Stomach (tissue), 9 donors: ENCODE data around the gene TBRG4. TPM values are rescaled to one million over a fixed set of nuclear protein-coding genes. Genes with fewer than 3 reads are reported as not detected.
A peak's percentile ranks its signal among the peaks of the same experiment; 100 is the strongest.

Experiments
- DNase-seq, 2 donors: peaks; one replicate each; pipeline versions ENCODE4 v3.0.0 to v3.0.0-alpha.2; 2013 to 2019
- H3K27ac ChIP-seq, 5 donors: fragments of 200-600 bp in 4 of 5; sonication (generic) in 4 of 5; one replicate each; pipeline ENCODE4 v1.5.1; 2013 to 2019; ENCODE audit warnings: mild to moderate bottlenecking in 1 of 5, moderate library complexity in 1 of 5
- H3K27me3 ChIP-seq, 3 donors: fragments of 200-600 bp; sonication (generic); one replicate each; pipeline ENCODE4 v1.5.1; 2017 to 2019; ENCODE audit warnings: mixed run types in 1 of 3
- H3K36me3 ChIP-seq, 4 donors: fragments of 200-600 bp; sonication (generic); 1 replicate in 3 of 4; 2 replicates in 1 of 4; pipeline ENCODE4 v1.5.1; 2016 to 2019
- H3K4me1 ChIP-seq, 4 donors: fragments of 200-600 bp; sonication (generic); one replicate each; pipeline ENCODE4 v1.5.1; 2016 to 2019
- H3K4me3 ChIP-seq, 4 donors: fragments of 200-600 bp; sonication (generic) in 3 of 4; one replicate each; pipeline ENCODE4 v1.5.1; 2016 to 2019; ENCODE audit warnings: mild to moderate bottlenecking in 1 of 4
- H3K9me3 ChIP-seq, 4 donors: fragments of 200-600 bp; sonication (generic); one replicate each; pipeline ENCODE4 v1.5.1; 2016 to 2019
- EP300 ChIP-seq: sonication (generic); formaldehyde crosslinking; IDR thresholded peaks from one replicate; pipeline ENCODE4 v1.6.1; 2017; ENCODE audit warnings: antibody characterized with exemption
- POLR2A ChIP-seq, 4 donors: fragments of 450-650 bp; IDR thresholded peaks; one replicate each; pipeline ENCODE4 v1.6.1; 2016; ENCODE audit warnings: antibody characterized with exemption in 4 of 4, control low read depth in 2 of 4, mild to moderate bottlenecking in 1 of 4, moderate library complexity in 1 of 4
- POLR2AphosphoS5 ChIP-seq, 3 donors: sonication (generic); formaldehyde crosslinking; IDR thresholded peaks; one replicate each; pipeline ENCODE4 v1.6.1; 2016; ENCODE audit warnings: antibody characterized with exemption in 3 of 3
- WGBS, 5 donors: extraction: QIAGEN DNeasy Blood & Tissue Kit in 3 of 5; methylation state at CpG; one replicate each; pipeline versions ENCODE4 v1.1.5 to v1.1.7; 2013 to 2018; 5-methylcytosine and 5-hydroxymethylcytosine counted together
- intact Hi-C: fragments of 100-400 bp; cut with DNase I; formaldehyde crosslinking; loops from one replicate; pipeline ENCODE4 v1.15.1; 2023; ENCODE audit warnings: low total_unique reads
- polyA plus RNA-seq, 3 donors: library from polyadenylated mRNA; stranded (reverse); fragments of 200-250 nt; gene quantifications; one replicate each; pipeline ENCODE4 v1.2.3, GENCODE V29; 2013
- total RNA-seq, 5 donors: library from RNA; depleted of rRNA; stranded (reverse); fragments of >200 nt; gene quantifications; one replicate each; pipeline versions ENCODE4 v1.1.0 to v1.2.3, GENCODE V29; 2014 to 2016
- TF ChIP-seq, protein P1 (sequence below), 7 experiments: fragments of 450-650 bp in 4 of 7; fragments of 200-600 bp in 3 of 7; sonication (generic) in 3 of 7; IDR thresholded peaks; one replicate each; pipeline ENCODE4 v1.5.1; 2016 to 2019; ENCODE audit warnings: antibody characterized with exemption in 7 of 7, control low read depth in 2 of 7, mild to moderate bottlenecking in 1 of 7
- donor health status: healthy with polysubstance abuse.
- donor health status: Bipolar disorder and iron deficiency.
- donor health status: healthy.

The TBRG4 gene
- total and polyA plus RNA-seq, 8 donors: 31.2 to 219 (median 47.9) TPM

DNA sequence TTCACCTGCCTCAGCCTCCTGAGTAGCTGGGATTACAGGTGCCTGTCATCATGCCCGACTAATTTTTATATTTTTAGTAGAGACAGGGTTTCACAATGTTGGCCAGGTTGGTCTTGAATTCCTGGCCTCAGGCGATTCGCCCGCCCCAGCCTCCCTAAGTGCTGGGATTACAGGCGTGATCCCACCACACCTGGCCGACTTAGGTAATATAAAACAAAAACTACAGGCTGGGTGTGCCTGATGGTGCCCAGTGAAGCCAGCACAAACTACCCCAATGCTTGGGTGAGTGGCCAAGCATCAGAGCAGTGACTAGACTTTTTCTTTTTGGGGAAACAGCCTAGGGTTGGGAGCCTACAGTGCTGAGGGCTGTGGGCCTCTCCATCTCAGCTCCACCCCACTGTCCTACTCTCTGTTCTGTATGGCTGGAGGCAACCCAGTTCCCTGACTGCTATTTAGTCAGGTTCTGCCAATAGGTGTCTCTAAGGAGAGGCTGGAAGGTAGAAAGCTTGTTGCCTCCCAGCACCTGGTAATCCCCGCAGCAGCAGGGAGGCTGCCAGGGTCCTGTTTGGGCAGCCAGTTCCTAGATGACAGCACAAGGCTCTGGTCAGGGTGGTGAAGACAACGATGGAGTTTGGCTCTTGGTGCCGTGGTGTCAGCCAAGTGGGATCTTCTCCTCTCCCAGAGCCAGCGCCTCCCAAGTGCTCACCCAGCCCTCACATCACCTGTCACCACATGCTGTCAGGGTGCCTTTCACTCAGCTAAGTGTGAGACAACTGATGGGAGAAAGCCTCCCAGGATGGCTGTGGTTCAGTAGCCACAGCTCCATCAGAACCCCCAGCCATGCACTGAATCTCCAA is 12.3 kb downstream of the TBRG4 start:
- Histone ChIP-seq H3K4me1 (no peaks in the 10 kb centered on the region), H3K27ac (no peak overlapping the region), H3K27me3 (no peaks in the 10 kb centered on the region), H3K36me3 (peaks cover 54 to 63% (median 61%) of the 10 kb centered on the region in 4 donors), H3K9me3 (peaks cover 0 to 6% (median 0%) of the 10 kb centered on the region in 4 donors), H3K4me3 (no peak overlapping the region)
- WGBS, 5 donors: 82 to 88% (median 85%) methylated on average over 10 of the region's 10 CpGs
- no peak for TF ChIP-seq EP300
- no peak for TF ChIP-seq POLR2A (IDR thresholded peaks at IDR 0.05)
- no peak for TF ChIP-seq POLR2AphosphoS5 (IDR thresholded peaks at IDR 0.05)
- TF ChIP-seq, protein P1, sequence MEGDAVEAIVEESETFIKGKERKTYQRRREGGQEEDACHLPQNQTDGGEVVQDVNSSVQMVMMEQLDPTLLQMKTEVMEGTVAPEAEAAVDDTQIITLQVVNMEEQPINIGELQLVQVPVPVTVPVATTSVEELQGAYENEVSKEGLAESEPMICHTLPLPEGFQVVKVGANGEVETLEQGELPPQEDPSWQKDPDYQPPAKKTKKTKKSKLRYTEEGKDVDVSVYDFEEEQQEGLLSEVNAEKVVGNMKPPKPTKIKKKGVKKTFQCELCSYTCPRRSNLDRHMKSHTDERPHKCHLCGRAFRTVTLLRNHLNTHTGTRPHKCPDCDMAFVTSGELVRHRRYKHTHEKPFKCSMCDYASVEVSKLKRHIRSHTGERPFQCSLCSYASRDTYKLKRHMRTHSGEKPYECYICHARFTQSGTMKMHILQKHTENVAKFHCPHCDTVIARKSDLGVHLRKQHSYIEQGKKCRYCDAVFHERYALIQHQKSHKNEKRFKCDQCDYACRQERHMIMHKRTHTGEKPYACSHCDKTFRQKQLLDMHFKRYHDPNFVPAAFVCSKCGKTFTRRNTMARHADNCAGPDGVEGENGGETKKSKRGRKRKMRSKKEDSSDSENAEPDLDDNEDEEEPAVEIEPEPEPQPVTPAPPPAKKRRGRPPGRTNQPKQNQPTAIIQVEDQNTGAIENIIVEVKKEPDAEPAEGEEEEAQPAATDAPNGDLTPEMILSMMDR (IDR thresholded peaks at IDR 0.05): no peak
- intact Hi-C loops: no loop called here
- no peak for DNase-seq

DNA sequence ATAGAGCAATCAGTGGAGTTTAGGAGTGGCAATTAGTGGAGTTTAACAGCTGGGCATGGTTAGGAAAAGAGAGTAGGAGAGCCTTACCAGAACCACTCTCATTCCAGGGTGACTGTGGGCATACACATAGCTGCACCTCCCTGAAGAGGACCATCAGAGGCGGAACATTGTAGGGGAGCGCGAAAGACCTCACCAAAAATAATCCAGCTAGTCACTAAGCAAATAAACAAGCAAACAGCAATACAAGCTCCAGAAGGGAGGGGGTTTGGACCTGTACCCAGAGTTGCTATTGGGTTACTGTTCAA is 18.6 kb downstream of the TBRG4 start:
- H3K9me3 ChIP-seq: peaks cover 0 to 9% (median 0%) of the 10 kb centered on the region in 4 donors
- peaks cover 5 to 18% (median 15%) of the 10 kb centered on the region in 4 donors for H3K4me1 ChIP-seq
- intact Hi-C loops: no loop called here
- DNase-seq: no peak
- H3K27ac ChIP-seq: no peak overlapping the region
- H3K4me3 ChIP-seq: no peak overlapping the region
- H3K27me3 ChIP-seq: peaks cover 0 to 24% (median 12%) of the 10 kb centered on the region in 3 donors
- WGBS, 5 donors: 66 to 82% (median 73%) methylated on average over 3 of the region's 3 CpGs
- TF ChIP-seq, protein P1 (IDR thresholded peaks at IDR 0.05): no peak
- TF ChIP-seq EP300: no peak
- no peak for TF ChIP-seq POLR2AphosphoS5 (IDR thresholded peaks at IDR 0.05)
- TF ChIP-seq POLR2A (IDR thresholded peaks at IDR 0.05): no peak
- no peaks in the 10 kb centered on the region for H3K36me3 ChIP-seq

DNA sequence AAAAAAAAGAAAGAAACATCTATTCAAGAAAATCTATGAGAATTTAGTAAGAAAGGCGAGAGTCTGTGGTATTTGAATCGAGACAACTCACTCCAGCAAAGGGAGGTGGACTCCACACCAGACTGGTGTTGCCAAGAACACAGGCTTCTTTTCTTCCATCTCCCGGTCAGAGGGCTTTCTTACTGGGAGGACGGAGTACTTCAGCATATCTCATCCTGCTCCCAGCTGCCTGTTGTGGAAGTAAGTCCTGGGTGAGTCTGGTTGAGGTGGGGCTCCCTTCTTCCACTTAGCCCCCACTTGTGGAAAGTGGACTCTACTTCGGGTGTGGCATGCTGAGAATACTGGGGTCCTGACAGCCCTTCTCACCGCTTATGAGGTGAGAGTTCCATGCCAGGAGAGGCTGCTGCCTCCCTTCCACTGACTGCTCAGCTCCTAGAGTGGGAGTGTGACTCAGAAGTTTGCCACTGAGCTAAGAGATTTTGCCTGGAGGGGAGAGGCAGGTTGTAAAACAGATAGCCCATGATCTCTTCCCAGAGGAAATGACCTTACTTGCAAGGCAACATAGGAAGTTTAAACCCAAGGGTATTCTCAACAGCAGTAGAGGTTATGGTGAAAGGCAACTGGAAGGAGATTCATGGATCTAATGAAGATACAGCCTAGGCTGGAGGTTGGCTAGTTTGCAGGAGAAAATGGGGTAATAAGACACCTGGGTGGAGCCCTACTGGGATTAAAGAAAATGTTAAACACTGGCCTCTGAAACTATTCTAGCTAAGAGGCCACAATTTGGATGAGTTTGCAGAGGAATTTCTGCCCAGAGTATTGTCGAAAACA is 19.2 kb downstream of the TBRG4 start:
- DNase-seq: no peak
- 53 to 69% (median 60%) methylated on average over 7 of the region's 7 CpGs for WGBS, 5 donors
- peaks cover 5 to 19% (median 16%) of the 10 kb centered on the region in 4 donors for H3K4me1 ChIP-seq
- intact Hi-C loops: no loop called here
- peaks cover 0 to 25% (median 12%) of the 10 kb centered on the region in 3 donors for H3K27me3 ChIP-seq
- peaks cover 0 to 9% (median 0%) of the 10 kb centered on the region in 4 donors for H3K9me3 ChIP-seq
- H3K36me3 ChIP-seq: no peaks in the 10 kb centered on the region
- no peak overlapping the region for H3K4me3 ChIP-seq
- TF ChIP-seq POLR2AphosphoS5 (IDR thresholded peaks at IDR 0.05): no peak
- TF ChIP-seq, protein P1 (IDR thresholded peaks at IDR 0.05): no peak
- no peak for TF ChIP-seq EP300
- H3K27ac ChIP-seq: no peak overlapping the region

DNA sequence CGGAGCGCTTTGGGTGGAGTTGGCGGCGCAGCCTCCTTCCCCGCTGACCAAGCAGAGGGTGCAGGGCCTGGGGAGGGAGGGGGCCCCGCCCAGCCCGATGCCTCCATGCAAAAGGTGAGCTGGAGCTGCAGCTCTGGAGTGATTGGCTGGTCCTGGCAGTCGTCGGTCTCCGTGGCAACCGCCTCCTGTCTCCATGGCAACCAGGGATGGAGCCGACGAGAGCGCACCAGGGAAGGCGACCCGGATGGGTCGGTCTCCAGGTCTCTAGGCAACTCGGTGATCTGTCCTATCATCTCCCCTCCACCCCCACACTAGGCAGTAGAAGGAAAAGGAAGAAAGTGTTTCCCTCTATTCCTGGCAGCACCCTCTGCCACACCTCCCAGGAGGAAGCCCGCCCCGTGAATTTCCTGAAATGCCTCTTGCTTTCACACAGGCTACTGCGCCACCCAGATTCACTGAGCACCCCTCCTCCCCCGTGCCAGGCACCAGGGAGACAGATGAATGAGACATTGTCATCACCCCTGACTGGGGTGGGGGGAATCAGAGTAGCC is 22.1 kb downstream of the TBRG4 start:
- Histone ChIP-seq H3K27me3 (peaks cover 0 to 25% (median 12%) of the 10 kb centered on the region in 3 donors), H3K4me1 (peaks cover 5 to 19% (median 16%) of the 10 kb centered on the region in 4 donors), H3K36me3 (peaks cover 0 to 16% (median 0%) of the 10 kb centered on the region in 4 donors), H3K27ac (peak overlapping the region in 4 of 5 donors; percentile 52 to 85 (median 68)), H3K9me3 (peaks cover 0 to 3% (median 0%) of the 10 kb centered on the region in 4 donors), H3K4me3 (peak overlapping the region; percentile 57 to 66 (median 64))
- TF ChIP-seq POLR2A (IDR thresholded peaks at IDR 0.05) (no peak), POLR2AphosphoS5 (IDR thresholded peaks at IDR 0.05) (no peak), EP300 (no peak)
- TF ChIP-seq, protein P1 (IDR thresholded peaks at IDR 0.05): no peak
- DNase-seq: peak; percentile 61 to 90
- intact Hi-C loops: no loop called here
- WGBS, 5 donors: 2 to 7% (median 6%) methylated on average over 11 to 22 of the region's 22 CpGs
